SK-N-SH (cell line): ENCODE results near the gene INTS3. TPM values are rescaled to one million over a fixed set of nuclear protein-coding genes. Genes with fewer than 3 reads are reported as not detected.

ENCODE experiments used
- CTCF ChIA-PET: fragments of 300-600, 350-600 bp; formaldehyde crosslinking; extraction: SDS; loops from one replicate; lab custom pipeline; 2021; lab: Yijun Ruan, JAX
- POLR2A ChIA-PET: fragments of 350-600 bp; sonication (Branson Sonifier 250); formaldehyde crosslinking; extraction: SDS; loops from one replicate; lab custom pipeline; 2020; ENCODE audit warnings: antibody characterized with exemption, inconsistent platforms; lab: Yijun Ruan, JAX
- DNase-seq: peaks from one replicate; pipeline ENCODE4 v3.0.0; 2012
- H2AFZ ChIP-seq: fragments of 200-600 bp; sonication (generic); 2 replicates; pipeline ENCODE4 v1.8.1; 2016; ENCODE audit warnings: antibody characterized with exemption, mild to moderate bottlenecking, low read depth
- H3F3A ChIP-seq: fragments of 200-600 bp; sonication (generic); replicated peaks from 2 replicates; pipeline ENCODE3; 2016; ENCODE audit warnings: antibody characterized with exemption, mild to moderate bottlenecking; ENCODE audit not compliant: insufficient read depth
- H3K27ac ChIP-seq, 2 experiments: fragments of 200-500 bp in 1 of 2; fragments of 200-600 bp in 1 of 2; sonication (Bioruptor generic) in 1 of 2; sonication (generic), shearing (Covaris generic) in 1 of 2; 2 replicates each; pipeline versions ENCODE4 v1.5.1 to v1.6.1; 2014 to 2016; ENCODE audit warnings: low read depth in 2 of 2, inconsistent platforms in 1 of 2, low read length in 1 of 2, mild to moderate bottlenecking in 1 of 2, mixed read lengths in 1 of 2
- H3K27me3 ChIP-seq: fragments of 200-600 bp; sonication (generic), shearing (Covaris generic); 2 replicates; pipeline ENCODE4 v1.6.1; 2016; ENCODE audit warnings: mixed run types; ENCODE audit not compliant: insufficient read depth
- H3K36me3 ChIP-seq, 2 experiments: fragments of 200-500 bp in 1 of 2; fragments of 200-600 bp in 1 of 2; sonication (Bioruptor generic) in 1 of 2; sonication (generic) in 1 of 2; replicated peaks in 1 of 2; 2 replicates each; pipeline versions ENCODE3 to v1.5.1; 2014 to 2016; ENCODE audit warnings: low read length in 1 of 2, mild to moderate bottlenecking in 1 of 2; ENCODE audit not compliant: insufficient read depth in 2 of 2, control insufficient read depth in 1 of 2
- H3K4me1 ChIP-seq, 2 experiments: fragments of 200-500 bp in 1 of 2; fragments of 200-600 bp in 1 of 2; sonication (Bioruptor generic) in 1 of 2; sonication (generic), shearing (Covaris generic) in 1 of 2; 2 replicates each; pipeline versions ENCODE4 v1.5.1 to v1.6.1; 2014 to 2016; ENCODE audit warnings: low read depth in 1 of 2, low read length in 1 of 2, mixed run types in 1 of 2; ENCODE audit not compliant: insufficient read depth in 2 of 2, control insufficient read depth in 1 of 2
- H3K4me2 ChIP-seq: fragments of 200-600 bp; sonication (generic), shearing (Covaris generic); 2 replicates; pipeline ENCODE4 v1.6.1; 2017; ENCODE audit warnings: mixed run types
- H3K4me3 ChIP-seq, 2 experiments: fragments of 200-500 bp in 1 of 2; fragments of 200-600 bp in 1 of 2; sonication (Bioruptor generic) in 1 of 2; sonication (generic), shearing (Covaris generic) in 1 of 2; 2 replicates each; pipeline versions ENCODE4 v1.5.1 to v1.8.1; 2014 to 2016; ENCODE audit warnings: low read depth in 2 of 2, inconsistent platforms in 1 of 2, low read length in 1 of 2, mild to moderate bottlenecking in 1 of 2, mixed read lengths in 1 of 2, moderate library complexity in 1 of 2
- H3K79me2 ChIP-seq: fragments of 200-600 bp; sonication (generic); 2 replicates; pipeline ENCODE4 v1.8.1; 2017; ENCODE audit warnings: mild to moderate bottlenecking; ENCODE audit not compliant: insufficient read depth
- H3K9ac ChIP-seq: fragments of 200-600 bp; sonication (generic); 2 replicates; pipeline ENCODE4 v1.6.1; 2017; ENCODE audit warnings: mixed run types
- H3K9me2 ChIP-seq: fragments of 200-600 bp; sonication (generic); 2 replicates; pipeline ENCODE4 v1.6.1; 2017; ENCODE audit warnings: mixed run types
- H3K9me3 ChIP-seq: fragments of 200-600 bp; sonication (generic); 2 replicates; pipeline ENCODE4 v1.6.1; 2017; ENCODE audit warnings: mixed run types, mild to moderate bottlenecking, moderate library complexity
- H4K20me1 ChIP-seq: fragments of 200-600 bp; sonication (generic); 2 replicates; pipeline ENCODE4 v1.6.1; 2017; ENCODE audit warnings: mild to moderate bottlenecking, mixed run types; ENCODE audit not compliant: insufficient read depth
- CHD2 ChIP-seq: fragments of 150-350 bp; IDR thresholded peaks from 2 replicates; pipeline ENCODE4 v1.6.1; 2018; ENCODE audit warnings: low read length; ENCODE audit not compliant: partially characterized antibody
- CTCF ChIP-seq: fragments of 200-600 bp; sonication (generic); IDR thresholded peaks from 2 replicates; pipeline ENCODE4 v1.6.1; 2017; ENCODE audit warnings: antibody characterized with exemption, mild to moderate bottlenecking, moderate library complexity
- EP300 ChIP-seq, 2 experiments: IDR thresholded peaks; 2 replicates each; pipeline versions ENCODE4 v1.4.0 to v1.6.1; 2012; ENCODE audit warnings: borderline replicate concordance in 1 of 2, low read depth in 1 of 2, low read length in 1 of 2
- FOSL2 ChIP-seq: IDR thresholded peaks from 2 replicates; pipeline ENCODE4 v1.4.0; 2012; ENCODE audit warnings: low read depth, mild to moderate bottlenecking, moderate library complexity, borderline replicate concordance
- FOXJ3 ChIP-seq: sonication (generic); formaldehyde crosslinking; IDR thresholded peaks from 2 replicates; pipeline ENCODE4 v1.5.1; 2020; ENCODE audit warnings: mild to moderate bottlenecking, missing genetic modification reagents
- FOXM1 ChIP-seq: IDR thresholded peaks from 2 replicates; pipeline ENCODE4 v1.4.0; 2012; ENCODE audit warnings: low read depth, mild to moderate bottlenecking
- GABPA ChIP-seq: IDR thresholded peaks from 2 replicates; pipeline ENCODE4 v1.4.0; 2012; ENCODE audit warnings: low read depth, mild to moderate bottlenecking
- GATA2 ChIP-seq: sonication (generic); formaldehyde crosslinking; IDR thresholded peaks from 2 replicates; pipeline ENCODE4 v1.5.0; 2020; ENCODE audit warnings: mild to moderate bottlenecking, missing genetic modification reagents
- IRF3 ChIP-seq: fragments of 150-350 bp; IDR thresholded peaks from 2 replicates; pipeline ENCODE4 v1.6.1; 2016; ENCODE audit warnings: mild to moderate bottlenecking, low read depth, low read length
- MEF2A ChIP-seq: IDR thresholded peaks from 2 replicates; pipeline ENCODE4 v1.4.0; 2012; ENCODE audit warnings: low read depth, borderline replicate concordance
- POLR2AphosphoS5 ChIP-seq: IDR thresholded peaks from 2 replicates; pipeline ENCODE4 v1.6.1; 2012; ENCODE audit warnings: low read depth, low read length
- RAD21 ChIP-seq: IDR thresholded peaks from 2 replicates; pipeline ENCODE4 v1.6.1; 2012; ENCODE audit warnings: mild to moderate bottlenecking, low read length
- RCOR1 ChIP-seq: fragments of 150-350 bp; IDR thresholded peaks from 2 replicates; pipeline ENCODE4 v1.6.1; 2017; ENCODE audit warnings: antibody characterized with exemption, low read length
- SMC3 ChIP-seq: IDR thresholded peaks from 2 replicates; pipeline ENCODE4 v1.6.1; 2012; ENCODE audit warnings: low read depth, low read length, improper control_type of control experiment
- USF2 ChIP-seq: fragments of 150-350 bp; IDR thresholded peaks from 2 replicates; pipeline ENCODE4 v1.6.1; 2017; ENCODE audit warnings: antibody characterized with exemption, low read length, low read depth, borderline replicate concordance
- WGBS: methylation state at CpG from one replicate; pipeline ENCODE4 v1.1.6; 2017; ENCODE audit warnings: low lambda C conversion rate; 5-methylcytosine and 5-hydroxymethylcytosine counted together
- polyA plus RNA-seq, 3 experiments: library from polyadenylated mRNA; depleted of rRNA; stranded (reverse); fragments of >200 nt; gene quantifications; 2 replicates each; pipeline ENCODE4 v1.2.3, GENCODE V29; 2012

INTS3 gene
- polyA plus RNA-seq, 1 of the 3 experiments (the other 2 are of a cell fraction), result 64.3 TPM

- Histone ChIP-seq H4K20me1 (no peaks in the 10 kb centered on the region), H2AFZ (no peak overlapping the region), H3F3A (no peaks in the 10 kb centered on the region), H3K4me1 (no peaks in the 10 kb centered on the region; a peak in 1 of 4 replicates), H3K9me3 (no peaks in the 10 kb centered on the region), H3K27me3 (no peaks in the 10 kb centered on the region), H3K4me2 (no peak overlapping the region), H3K4me3 (no peak overlapping the region; a peak in 1 of 4 replicates), H3K9ac (no peak overlapping the region), H3K79me2 (no peaks in the 10 kb centered on the region), H3K27ac (no peak overlapping the region), H3K9me2 (no peaks in the 10 kb centered on the region), H3K36me3 (peaks cover 0 to 5% of the 10 kb centered on the region in 2 experiments)
- CTCF ChIA-PET, result interaction anchor here (0.7 to 4.2 kb wide), 41 partner anchors 9 to 202 kb away, joined by 3 to 61 read pairs (median 5); partner anchors contain the start of genes CREB3L4, DENND4B, JTB and NPR1
- 56% methylated on average over 23 of the region's 26 CpGs for WGBS
- no peak for TF ChIP-seq EP300 (IDR thresholded peaks at IDR 0.05; ENCODE audit: borderline replicate concordance in 1 of 2, low read depth in 1 of 2, low read length in 1 of 2)
- no peak for TF ChIP-seq IRF3
- no peak for TF ChIP-seq GATA2 (CRISPR knock-in tag)
- TF ChIP-seq FOXJ3, result no peak
- TF ChIP-seq FOSL2, result no peak
- TF ChIP-seq RAD21, result peak; percentile 84
- no peak for TF ChIP-seq FOXM1
- TF ChIP-seq CHD2, result peak; percentile 19
- peak; percentile 49; the same call in 1 of the 2 replicates for TF ChIP-seq RCOR1
- peak; percentile 85 for TF ChIP-seq CTCF
- no peak for TF ChIP-seq GABPA
- peak; percentile 83 for TF ChIP-seq SMC3
- no peak for TF ChIP-seq MEF2A
- no peak for TF ChIP-seq POLR2AphosphoS5
- TF ChIP-seq USF2, result no peak
- peak; percentile 90 for DNase-seq
- POLR2A ChIA-PET, result interaction anchor here (1.1 kb wide), 1 partner anchor 193 kb away, joined by 3 read pairs; the partner anchor contains the start of gene RPS27
These were observed 69.2 kb downstream of the INTS3 start for GRCh38 chr1:153796786-153797659.
